ENCODE measurements around the gene AGAP2.

AGAP2 gene

DNA sequence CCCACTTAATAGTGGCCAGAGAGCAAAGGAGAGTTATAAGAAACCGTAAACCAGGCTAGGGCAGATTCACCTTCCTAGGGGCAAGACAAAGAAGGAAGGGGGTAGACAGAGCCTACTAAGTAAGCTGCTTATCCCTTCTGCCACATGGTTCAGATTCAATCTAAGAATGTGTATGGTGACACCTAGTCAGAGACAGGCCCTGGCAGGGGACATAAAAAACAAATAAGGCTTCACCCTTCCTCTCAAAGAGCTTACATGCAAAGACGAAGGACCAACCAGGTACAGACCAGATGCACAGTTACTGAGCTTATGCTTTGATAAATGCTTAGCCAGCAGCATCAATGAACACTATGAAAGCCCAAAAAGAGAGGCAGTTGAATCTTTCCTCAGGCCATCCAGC lies 23.9 kb upstream of the AGAP2 start:
- TF ChIP-seq, protein P1, sequence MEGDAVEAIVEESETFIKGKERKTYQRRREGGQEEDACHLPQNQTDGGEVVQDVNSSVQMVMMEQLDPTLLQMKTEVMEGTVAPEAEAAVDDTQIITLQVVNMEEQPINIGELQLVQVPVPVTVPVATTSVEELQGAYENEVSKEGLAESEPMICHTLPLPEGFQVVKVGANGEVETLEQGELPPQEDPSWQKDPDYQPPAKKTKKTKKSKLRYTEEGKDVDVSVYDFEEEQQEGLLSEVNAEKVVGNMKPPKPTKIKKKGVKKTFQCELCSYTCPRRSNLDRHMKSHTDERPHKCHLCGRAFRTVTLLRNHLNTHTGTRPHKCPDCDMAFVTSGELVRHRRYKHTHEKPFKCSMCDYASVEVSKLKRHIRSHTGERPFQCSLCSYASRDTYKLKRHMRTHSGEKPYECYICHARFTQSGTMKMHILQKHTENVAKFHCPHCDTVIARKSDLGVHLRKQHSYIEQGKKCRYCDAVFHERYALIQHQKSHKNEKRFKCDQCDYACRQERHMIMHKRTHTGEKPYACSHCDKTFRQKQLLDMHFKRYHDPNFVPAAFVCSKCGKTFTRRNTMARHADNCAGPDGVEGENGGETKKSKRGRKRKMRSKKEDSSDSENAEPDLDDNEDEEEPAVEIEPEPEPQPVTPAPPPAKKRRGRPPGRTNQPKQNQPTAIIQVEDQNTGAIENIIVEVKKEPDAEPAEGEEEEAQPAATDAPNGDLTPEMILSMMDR (IDR thresholded peaks at IDR 0.05; ENCODE audit: poor library complexity, severe bottlenecking): no peak
- H3K4me1 ChIP-seq (ENCODE audit: insufficient read depth, poor library complexity, severe bottlenecking): peaks cover 3% of the 10 kb centered on the region
- H3K27ac ChIP-seq (ENCODE audit: poor library complexity, severe bottlenecking): no peak overlapping the region
- peaks cover 35% of the 10 kb centered on the region for H3K36me3 ChIP-seq (ENCODE audit: low read depth)
- ATAC-seq (ENCODE audit: low read depth) (no peak), DNase-seq (ENCODE audit: low spot score) (no peak)
- no peaks in the 10 kb centered on the region for H3K9me3 ChIP-seq (ENCODE audit: severe bottlenecking)
- H3K4me3 ChIP-seq (ENCODE audit: severe bottlenecking): no peak overlapping the region
- no peaks in the 10 kb centered on the region for H3K27me3 ChIP-seq (ENCODE audit: insufficient read depth, poor library complexity, severe bottlenecking)

DNA sequence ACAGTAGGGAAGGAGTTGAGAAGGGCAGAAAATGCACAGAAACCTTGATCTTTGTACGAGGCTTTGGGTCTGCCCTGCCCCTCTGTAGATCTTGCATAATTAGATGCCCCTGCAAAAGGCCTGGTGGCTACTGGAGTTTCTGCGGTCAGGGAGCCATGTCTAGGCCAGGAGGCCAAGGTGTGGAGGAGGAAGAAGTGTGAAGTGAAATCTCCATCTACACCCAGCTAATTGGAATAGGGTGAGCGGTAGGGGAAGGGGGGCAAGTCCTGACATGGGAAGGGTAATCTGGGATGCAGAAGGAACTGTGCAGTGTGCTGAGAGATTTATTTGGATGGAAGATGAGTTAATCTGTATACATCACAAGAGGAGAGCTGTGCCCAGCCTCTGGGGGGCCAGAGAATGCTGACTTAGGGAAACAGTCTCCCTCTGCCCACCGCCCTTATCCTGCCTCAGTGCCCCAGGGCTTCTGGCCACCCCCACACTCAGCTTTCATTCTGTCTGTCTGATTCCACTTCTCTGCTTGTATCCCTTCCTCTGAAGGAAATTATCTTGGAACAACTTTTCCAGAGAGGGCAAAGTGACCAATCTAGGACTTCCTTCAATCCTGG lies 23.0 kb upstream of the AGAP2 start:
- no peaks in the 10 kb centered on the region for H3K27me3 ChIP-seq (ENCODE audit: insufficient read depth, poor library complexity, severe bottlenecking)
- H3K4me1 ChIP-seq (ENCODE audit: insufficient read depth, poor library complexity, severe bottlenecking): no peaks in the 10 kb centered on the region
- no peak overlapping the region for H3K4me3 ChIP-seq (ENCODE audit: severe bottlenecking)
- no peak for DNase-seq (ENCODE audit: low spot score)
- peaks cover 38% of the 10 kb centered on the region for H3K36me3 ChIP-seq (ENCODE audit: low read depth)
- TF ChIP-seq, protein P1 (IDR thresholded peaks at IDR 0.05; ENCODE audit: poor library complexity, severe bottlenecking): no peak
- ATAC-seq (ENCODE audit: low read depth): no peak
- H3K9me3 ChIP-seq (ENCODE audit: severe bottlenecking): no peaks in the 10 kb centered on the region
- H3K27ac ChIP-seq (ENCODE audit: poor library complexity, severe bottlenecking): no peak overlapping the region

DNA sequence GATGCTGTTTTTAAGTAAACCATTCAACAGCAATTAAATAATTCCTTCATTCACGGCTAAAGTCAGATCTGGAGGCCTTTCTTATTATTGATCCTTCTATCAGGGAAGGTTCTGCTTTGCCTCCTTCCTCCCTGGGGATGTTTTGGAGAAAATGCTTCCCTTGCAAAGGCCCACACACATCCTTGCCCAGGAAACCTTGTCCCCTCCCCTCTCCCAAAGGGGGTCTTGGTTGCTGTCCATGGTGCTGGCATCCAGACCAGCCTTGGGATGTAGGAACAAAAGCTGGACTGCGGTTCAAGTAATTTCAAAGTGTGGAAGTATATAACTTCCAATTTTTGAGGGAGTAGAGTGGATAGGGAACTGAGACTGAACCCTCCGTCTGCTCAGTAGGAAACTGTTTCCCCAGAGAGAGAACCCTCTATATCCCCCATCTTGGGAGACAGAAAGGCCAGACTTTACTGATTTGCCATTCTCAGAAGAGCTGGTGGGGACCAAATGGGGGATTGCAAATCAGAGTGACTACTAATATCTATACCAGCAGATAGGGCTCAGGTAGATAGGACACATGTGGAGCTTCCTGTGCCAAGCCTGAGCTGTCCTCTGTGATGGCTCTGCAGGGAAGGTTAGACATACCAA lies 21.9 kb upstream of the AGAP2 start:
- no peak for DNase-seq (ENCODE audit: low spot score)
- peaks cover 38% of the 10 kb centered on the region for H3K36me3 ChIP-seq (ENCODE audit: low read depth)

DNA sequence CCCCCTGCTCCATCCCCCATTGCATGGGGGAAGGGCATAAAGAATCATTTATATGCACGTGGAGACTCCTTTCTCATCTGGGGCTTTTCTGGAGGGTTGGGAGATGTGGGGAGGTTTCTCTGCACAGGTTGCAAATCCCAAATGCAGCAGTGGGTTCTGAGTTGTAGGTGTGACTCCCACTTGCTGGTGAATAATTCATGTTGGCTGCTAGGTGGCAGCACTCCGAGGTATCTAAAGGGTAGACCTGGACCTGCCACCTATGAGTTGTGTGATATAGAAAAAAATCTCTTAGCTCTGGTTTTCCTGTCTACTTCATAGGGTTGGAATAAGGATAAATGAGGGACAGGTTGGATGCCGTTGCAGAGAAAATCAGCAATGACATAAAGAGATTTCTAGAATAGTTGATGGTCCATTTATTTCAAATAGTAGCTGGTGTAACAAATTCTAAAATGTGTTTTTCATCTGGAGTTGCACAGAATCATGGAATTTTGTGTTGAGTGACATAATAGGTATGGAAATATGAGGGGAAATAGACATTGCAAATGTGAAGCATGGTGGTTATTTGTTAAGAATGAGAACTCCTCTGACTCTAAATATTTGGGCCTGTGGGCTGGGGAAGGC lies 20.9 kb upstream of the AGAP2 start:
- TF ChIP-seq, protein P1 (IDR thresholded peaks at IDR 0.05; ENCODE audit: poor library complexity, severe bottlenecking): peak; percentile 77
- Histone ChIP-seq H3K9me3 (ENCODE audit: severe bottlenecking) (no peaks in the 10 kb centered on the region), H3K4me1 (ENCODE audit: insufficient read depth, poor library complexity, severe bottlenecking) (peaks cover under 1% of the 10 kb centered on the region), H3K27me3 (ENCODE audit: insufficient read depth, poor library complexity, severe bottlenecking) (no peaks in the 10 kb centered on the region), H3K4me3 (ENCODE audit: severe bottlenecking) (no peak overlapping the region), H3K36me3 (ENCODE audit: low read depth) (peaks cover 38% of the 10 kb centered on the region), H3K27ac (ENCODE audit: poor library complexity, severe bottlenecking) (no peak overlapping the region)
- ATAC-seq (ENCODE audit: low read depth): peak; percentile 48
- no peak for DNase-seq (ENCODE audit: low spot score)

More for the DNA sequence above, 21.9 kb upstream of the AGAP2 start:
- Histone ChIP-seq H3K4me1 (ENCODE audit: insufficient read depth, poor library complexity, severe bottlenecking) (no peaks in the 10 kb centered on the region), H3K4me3 (ENCODE audit: severe bottlenecking) (no peak overlapping the region), H3K27me3 (ENCODE audit: insufficient read depth, poor library complexity, severe bottlenecking) (no peaks in the 10 kb centered on the region), H3K9me3 (ENCODE audit: severe bottlenecking) (no peaks in the 10 kb centered on the region), H3K27ac (ENCODE audit: poor library complexity, severe bottlenecking) (no peak overlapping the region)
- TF ChIP-seq, protein P1 (IDR thresholded peaks at IDR 0.05; ENCODE audit: poor library complexity, severe bottlenecking): no peak
- no peak for ATAC-seq (ENCODE audit: low read depth)
